ENCODE measurements around the gene KRT71.
"Not testable (repeated sequence)": the region's sequence is repeated elsewhere in the genome, so short reads cannot be mapped to it uniquely, and the experiment has no call there.

KRT71 gene

GRCh38 chr12:52552681-52553195, at the start of gene KRT71:
KRT71 (minus strand) TSS chr12:52553145; CDS start chr12:52553077, 68 bp downstream.
- H3K4me3 ChIP-seq (ENCODE audit: low read depth, low read length), result no peak within 1 kb of the TSS

GRCh38 chr12:52602552-52602951, 49.6 kb upstream of the KRT71 start:
- no peak overlapping the region for H3K4me3 ChIP-seq (ENCODE audit: low read depth, low read length)

- no peak overlapping the region for H3K4me3 ChIP-seq (ENCODE audit: low read depth, low read length)
Measured at GRCh38 chr12:52601671-52602070, 48.7 kb upstream of the KRT71 start.

DNA sequence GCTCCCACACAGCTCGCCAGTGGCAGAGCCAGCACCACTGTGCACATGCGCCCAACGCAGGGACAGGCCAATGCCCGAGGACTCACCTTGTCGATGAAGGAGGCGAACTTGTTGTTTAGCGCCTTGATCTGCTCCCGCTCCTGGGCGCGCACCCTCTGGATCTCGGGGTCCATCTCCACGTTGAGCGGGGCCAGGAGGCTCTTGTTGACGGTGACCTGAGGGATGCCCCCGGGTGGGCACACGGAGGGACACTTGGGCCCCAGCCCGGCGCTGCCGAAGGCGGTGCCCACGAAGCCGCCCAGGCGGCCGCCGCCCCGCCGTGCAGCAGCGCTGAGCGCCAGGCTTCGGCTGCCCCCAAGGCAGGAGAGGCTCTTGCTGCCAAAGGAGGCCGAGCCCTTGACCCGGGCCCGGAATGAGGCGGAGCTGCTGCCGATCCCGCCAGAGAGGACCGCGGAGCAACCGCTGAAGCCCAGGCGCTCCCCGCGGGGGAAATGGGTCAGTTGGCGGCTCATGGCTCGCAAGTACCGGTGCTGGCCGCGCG, 48.1 kb upstream of the KRT71 start, which contains the start of gene KRT72:
TSS of gene KRT72 (minus strand) at position 523 of the 541 bp plus-strand sequence. CDS start at position 512, 11 bp downstream.
- no peak within 1 kb of the TSS for H3K4me3 ChIP-seq (ENCODE audit: low read depth, low read length)

DNA sequence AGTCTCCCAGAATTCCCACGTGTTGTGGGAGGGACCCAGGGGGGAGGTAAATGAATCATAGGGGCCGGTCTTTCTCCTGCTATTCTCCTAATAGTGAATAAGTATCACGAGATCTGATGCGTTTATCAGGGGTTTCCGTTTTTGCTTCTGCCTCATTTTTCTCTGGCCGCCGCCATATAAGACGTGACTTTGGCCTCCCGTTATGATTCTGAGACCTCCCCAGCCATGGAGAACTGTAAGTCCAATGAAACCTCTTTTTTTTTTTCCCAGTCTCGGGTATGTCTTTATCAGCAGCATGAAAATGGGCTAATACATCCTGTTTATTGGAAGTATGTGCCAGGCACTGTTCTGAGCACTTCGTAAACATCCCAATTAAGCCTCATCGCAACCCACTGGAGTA, 47.5 kb upstream of the KRT71 start:
- H3K4me3 ChIP-seq (ENCODE audit: low read depth, low read length), result no peak overlapping the region

DNA sequence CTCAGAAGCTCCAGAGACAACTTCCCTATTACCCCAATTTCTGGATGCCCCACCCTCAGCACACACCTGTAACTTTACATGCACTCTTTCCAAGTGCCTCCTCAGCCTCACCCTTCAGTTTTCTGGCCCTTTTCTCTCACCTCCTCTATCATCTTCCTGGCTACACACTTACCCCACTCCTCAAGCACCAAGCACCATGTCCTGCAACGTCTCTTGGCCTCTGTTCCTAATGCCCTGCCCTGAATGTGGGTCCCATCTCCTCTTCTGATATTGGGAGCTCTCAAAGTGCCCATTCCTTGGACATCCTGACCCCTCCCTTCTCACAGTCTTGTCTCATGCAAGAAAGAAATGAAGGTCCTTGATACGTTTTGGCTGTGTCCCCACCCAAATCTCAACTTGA, 47.1 kb upstream of the KRT71 start:
- no peak overlapping the region for H3K4me3 ChIP-seq (ENCODE audit: low read depth, low read length)

GRCh38 chr12:52598966-52599365, 46.0 kb upstream of the KRT71 start:
- H3K4me3 ChIP-seq (ENCODE audit: low read depth, low read length), result no peak overlapping the region

GRCh38 chr12:52594237-52594636, 41.3 kb upstream of the KRT71 start:
- H3K4me3 ChIP-seq (ENCODE audit: low read depth, low read length), result not testable (repeated sequence)

GRCh38 chr12:52591521-52591920, 38.6 kb upstream of the KRT71 start:
- no peak overlapping the region for H3K4me3 ChIP-seq (ENCODE audit: low read depth, low read length)

- H3K4me3 ChIP-seq (ENCODE audit: low read depth, low read length), result no peak overlapping the region
Measured at GRCh38 chr12:52590021-52590420, 37.1 kb upstream of the KRT71 start.

- H3K4me3 ChIP-seq (ENCODE audit: low read depth, low read length), result no peak overlapping the region
Measured at GRCh38 chr12:52587563-52587962, 34.6 kb upstream of the KRT71 start.

GRCh38 chr12:52585946-52586345, 33.0 kb upstream of the KRT71 start:
- H3K4me3 ChIP-seq (ENCODE audit: low read depth, low read length), result no peak overlapping the region

- H3K4me3 ChIP-seq (ENCODE audit: low read depth, low read length), result no peak overlapping the region
Measured at GRCh38 chr12:52585066-52585465, 32.1 kb upstream of the KRT71 start.

- H3K4me3 ChIP-seq (ENCODE audit: low read depth, low read length), result no peak overlapping the region
Measured at GRCh38 chr12:52584156-52584682, 31.3 kb upstream of the KRT71 start.

DNA sequence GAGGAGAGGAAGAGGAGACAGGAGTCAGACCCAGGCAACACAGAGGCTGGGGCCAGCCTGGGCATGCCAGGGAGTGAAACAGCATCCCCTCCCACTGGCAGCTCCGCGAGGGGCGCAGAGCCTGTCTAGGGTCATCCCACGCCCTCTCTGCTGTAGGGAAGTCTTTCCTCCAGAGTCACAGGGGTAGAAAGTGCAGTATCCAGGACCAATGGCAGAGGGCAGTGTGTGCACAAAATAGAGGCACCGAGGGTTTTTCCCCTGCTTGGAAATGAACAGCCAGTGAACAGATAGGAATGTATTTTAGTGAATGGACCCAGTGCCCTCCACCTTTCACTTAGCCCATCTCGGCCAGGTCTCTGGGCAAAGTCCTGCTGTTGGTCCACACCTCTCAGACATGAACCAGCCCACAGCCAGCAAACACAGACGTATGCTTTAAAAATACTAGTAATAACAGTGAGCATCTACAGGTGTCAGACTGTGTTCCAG, 30.1 kb upstream of the KRT71 start:
- H3K4me3 ChIP-seq (ENCODE audit: low read depth, low read length), result no peak overlapping the region

DNA sequence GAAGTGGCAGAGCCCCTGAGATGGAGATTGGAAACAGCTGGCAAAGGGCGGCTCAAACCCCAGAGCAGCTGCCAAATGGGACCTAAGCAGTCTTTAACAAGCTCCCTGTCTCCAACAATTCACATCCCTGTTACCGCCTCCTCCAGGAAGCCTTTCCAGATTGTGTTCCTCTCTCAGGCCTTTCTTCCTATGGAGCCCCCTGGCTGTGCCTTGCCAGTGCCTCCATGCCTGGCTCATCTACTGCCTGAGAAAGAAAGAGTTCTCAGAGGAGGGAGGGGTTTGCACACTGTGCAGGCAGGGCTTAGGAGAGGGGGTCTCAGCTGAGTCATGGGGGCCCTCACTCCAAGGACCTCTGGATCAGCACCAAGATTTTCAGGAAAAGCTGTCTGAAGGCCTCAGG, 29.5 kb upstream of the KRT71 start:
- H3K4me3 ChIP-seq (ENCODE audit: low read depth, low read length), result no peak overlapping the region

DNA sequence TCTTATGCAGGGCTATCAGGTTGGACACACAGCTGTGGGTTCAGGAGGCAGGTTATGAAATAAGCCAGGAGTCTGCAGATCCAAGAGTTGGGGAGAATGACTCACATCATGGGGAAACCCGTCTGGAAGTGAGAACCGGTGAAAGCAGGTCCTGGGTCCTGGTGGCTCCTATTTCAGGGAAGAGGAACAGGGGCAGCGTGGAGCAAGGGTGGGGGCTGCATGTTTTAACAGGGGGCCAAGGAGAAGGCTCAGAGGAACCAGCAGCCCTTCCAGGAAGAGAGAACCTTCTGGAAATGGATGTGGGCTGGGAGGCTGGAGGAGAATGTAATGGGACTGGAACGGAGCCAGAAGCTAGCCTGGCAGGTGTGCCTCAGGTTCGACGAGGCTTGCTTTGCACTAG, 28.5 kb upstream of the KRT71 start:
- no peak overlapping the region for H3K4me3 ChIP-seq (ENCODE audit: low read depth, low read length)

GRCh38 chr12:52581066-52581465, 28.1 kb upstream of the KRT71 start:
- H3K4me3 ChIP-seq (ENCODE audit: low read depth, low read length), result no peak overlapping the region

DNA sequence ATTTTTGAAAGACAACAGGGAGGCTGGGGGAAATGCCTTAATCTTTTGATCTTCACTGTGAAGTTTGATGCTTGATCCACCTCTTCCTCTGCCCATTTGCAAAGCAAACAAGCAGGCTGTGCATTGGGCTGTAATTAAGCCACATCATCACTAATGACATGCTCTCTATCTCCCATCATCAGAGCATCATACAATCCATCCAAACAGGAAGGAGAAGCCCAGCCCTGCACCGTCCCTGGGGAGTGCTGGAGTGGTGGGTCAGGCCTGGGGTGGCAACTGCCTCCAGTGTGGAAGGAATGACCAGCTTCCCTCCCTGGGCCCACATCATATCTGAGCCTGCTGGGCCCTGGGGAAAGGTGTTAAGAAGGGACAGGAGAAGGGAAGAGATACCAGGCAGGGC, 27.6 kb upstream of the KRT71 start:
- H3K4me3 ChIP-seq (ENCODE audit: low read depth, low read length), result no peak overlapping the region

DNA sequence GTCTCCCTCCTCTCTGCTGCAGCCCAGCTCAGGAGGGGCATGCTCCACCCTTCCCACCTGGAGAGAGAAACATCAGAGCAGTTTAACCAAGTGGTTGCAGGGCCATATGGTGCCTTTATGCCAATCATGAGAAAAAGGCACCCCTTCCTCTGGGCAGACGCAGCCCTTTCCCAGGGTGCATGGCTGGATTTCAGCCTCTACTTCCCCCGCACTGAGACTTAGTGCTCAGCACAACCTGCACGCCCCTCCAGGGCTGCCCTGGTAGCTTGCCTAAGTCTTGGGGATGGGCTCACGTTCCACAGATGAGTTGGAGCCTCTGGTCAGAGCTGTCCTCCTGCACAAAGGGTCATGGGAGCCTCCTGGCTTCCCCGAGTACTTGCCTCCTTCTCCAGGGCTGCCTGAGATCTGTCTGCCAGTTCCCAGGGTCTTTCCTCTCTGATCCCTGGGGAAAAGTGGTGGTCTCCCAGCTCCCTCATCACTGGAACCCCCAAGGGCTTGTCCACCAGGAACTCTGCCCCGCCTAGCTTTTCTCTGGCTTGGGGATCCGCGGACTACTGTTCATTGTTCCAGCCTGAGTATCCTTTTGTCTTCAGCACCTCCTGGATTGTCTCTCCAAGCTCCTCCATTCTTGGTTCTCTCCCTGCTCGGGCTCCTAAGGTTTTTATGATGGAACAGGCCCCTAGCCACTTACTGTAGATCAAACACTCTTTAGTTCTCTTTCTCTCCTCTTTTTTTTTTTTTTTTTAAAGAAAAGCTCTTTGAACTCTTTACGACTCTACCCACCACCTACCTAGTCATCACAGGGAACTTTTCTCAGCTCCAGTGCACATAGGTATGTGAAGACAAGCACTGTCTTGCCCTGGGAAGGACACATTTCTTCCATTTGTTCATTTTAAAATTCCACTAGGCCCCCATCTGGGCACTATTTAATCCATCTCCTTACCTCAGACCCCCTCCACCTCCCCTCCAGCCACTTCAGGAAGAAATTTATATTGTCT, 26.8 kb upstream of the KRT71 start:
- H3K4me3 ChIP-seq (ENCODE audit: low read depth, low read length), result no peak overlapping the region

DNA sequence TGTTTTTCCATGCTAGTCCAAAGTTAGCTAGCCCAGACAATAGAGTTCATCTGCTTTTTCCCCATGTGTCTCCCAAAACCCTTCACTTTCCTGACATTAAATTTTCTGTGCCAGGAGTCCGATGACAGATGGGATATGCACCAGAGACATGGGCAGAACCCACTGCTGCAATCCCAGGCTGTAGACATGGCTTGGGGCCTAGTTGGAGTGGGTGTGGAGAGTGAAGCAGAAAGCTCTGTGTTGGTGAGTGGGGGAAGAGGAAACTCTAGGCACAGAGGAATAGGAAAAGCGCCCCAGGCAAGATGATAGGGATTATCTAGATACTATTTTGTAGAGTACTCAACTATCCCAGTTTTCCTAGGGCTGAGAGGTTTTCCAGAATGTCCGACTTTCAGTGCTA, 25.5 kb upstream of the KRT71 start:
- H3K4me3 ChIP-seq (ENCODE audit: low read depth, low read length), result no peak overlapping the region

DNA sequence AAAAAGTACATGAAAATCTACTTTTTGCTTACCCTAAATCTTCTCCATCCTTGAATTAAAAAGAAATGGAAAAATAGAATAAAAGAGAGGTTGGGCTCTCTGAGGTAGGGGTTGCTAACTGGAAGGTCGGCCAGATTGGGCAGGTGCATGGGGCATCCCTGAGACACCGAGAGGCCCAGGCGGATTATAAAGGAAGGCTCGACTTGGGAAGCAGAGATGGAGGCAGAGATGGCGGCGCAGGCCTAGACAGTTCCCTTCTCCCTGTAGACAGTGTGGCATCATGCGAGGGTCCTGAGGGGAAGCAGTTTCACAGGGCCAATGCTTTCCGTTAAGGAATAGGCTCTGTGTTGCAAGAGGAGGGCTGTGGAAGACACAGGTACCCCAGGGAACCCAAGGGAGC, 24.4 kb upstream of the KRT71 start:
- H3K4me3 ChIP-seq (ENCODE audit: low read depth, low read length), result no peak overlapping the region

Data from iPS-11a (cell line).